DND-41 (cell line): ENCODE results near the gene IQCC.

Experiments used
- ATAC-seq: fragments of 200-7000 bp; cut with Tn5 transposase; 3 replicates; pipeline ENCODE4 v1.9.1; 2021; ENCODE audit warnings: low read depth; ENCODE audit not compliant: insufficient read depth
- DNase-seq: peaks from one replicate; pipeline ENCODE4 v3.0.0-alpha.2; 2020
- H2AFZ ChIP-seq: 2 replicates; pipeline ENCODE4 v1.6.0; 2012; ENCODE audit warnings: low read depth, low read length
- H3K27ac ChIP-seq: 2 replicates; pipeline ENCODE4 v1.5.1; 2012; ENCODE audit warnings: low read length, inconsistent platforms
- H3K27me3 ChIP-seq: fragments of 200-600 bp; sonication (generic); 2 replicates; pipeline ENCODE4 v1.6.0; 2012; ENCODE audit warnings: low read length, mild to moderate bottlenecking, inconsistent platforms; ENCODE audit not compliant: insufficient read depth, poor library complexity
- H3K36me3 ChIP-seq: 2 replicates; pipeline ENCODE4 v1.5.1; 2012; ENCODE audit warnings: low read length, inconsistent platforms; ENCODE audit not compliant: insufficient read depth
- H3K4me1 ChIP-seq: 2 replicates; pipeline ENCODE4 v1.5.1; 2012; ENCODE audit warnings: mild to moderate bottlenecking, low read length; ENCODE audit not compliant: insufficient read depth
- H3K4me2 ChIP-seq: 2 replicates; pipeline ENCODE4 v1.6.0; 2012; ENCODE audit warnings: mild to moderate bottlenecking, moderate library complexity, low read length, inconsistent platforms; ENCODE audit not compliant: insufficient read depth
- H3K4me3 ChIP-seq, 2 experiments: fragments of 200-600 bp in 1 of 2; shearing (Covaris generic) in 1 of 2; 2 replicates each; pipeline ENCODE4 v1.5.1; 2012 to 2016; ENCODE audit warnings: inconsistent platforms in 2 of 2, low read length in 2 of 2, mild to moderate bottlenecking in 2 of 2, low read depth in 1 of 2, moderate library complexity in 1 of 2
- H3K79me2 ChIP-seq: 2 replicates; pipeline ENCODE4 v1.6.0; 2012; ENCODE audit warnings: low read length, inconsistent platforms; ENCODE audit not compliant: insufficient read depth
- H3K9ac ChIP-seq: 2 replicates; pipeline ENCODE4 v1.6.0; 2012; ENCODE audit warnings: low read depth, mild to moderate bottlenecking, inconsistent platforms, low read length, moderate library complexity
- H3K9me3 ChIP-seq: 2 replicates; pipeline ENCODE4 v1.5.1; 2012; ENCODE audit warnings: low read length, moderate library complexity, mild to moderate bottlenecking, inconsistent platforms; ENCODE audit not compliant: insufficient read depth, severe bottlenecking
- H4K20me1 ChIP-seq: 2 replicates; pipeline ENCODE4 v1.6.0; 2012; ENCODE audit warnings: low read length; ENCODE audit not compliant: insufficient read depth
- CTCF ChIP-seq: IDR thresholded peaks from 2 replicates; pipeline ENCODE4 v1.5.1; 2012; ENCODE audit warnings: borderline replicate concordance, low read length, moderate library complexity, mild to moderate bottlenecking; ENCODE audit not compliant: poor library complexity, severe bottlenecking; ENCODE audit errors: extremely low read depth
- EZH2 ChIP-seq: IDR thresholded peaks from 3 replicates; pipeline ENCODE4 v1.6.1; 2012; ENCODE audit warnings: borderline replicate concordance, low read depth, mild to moderate bottlenecking, moderate library complexity, low read length, inconsistent platforms; ENCODE audit not compliant: severe bottlenecking

The IQCC gene

DNA sequence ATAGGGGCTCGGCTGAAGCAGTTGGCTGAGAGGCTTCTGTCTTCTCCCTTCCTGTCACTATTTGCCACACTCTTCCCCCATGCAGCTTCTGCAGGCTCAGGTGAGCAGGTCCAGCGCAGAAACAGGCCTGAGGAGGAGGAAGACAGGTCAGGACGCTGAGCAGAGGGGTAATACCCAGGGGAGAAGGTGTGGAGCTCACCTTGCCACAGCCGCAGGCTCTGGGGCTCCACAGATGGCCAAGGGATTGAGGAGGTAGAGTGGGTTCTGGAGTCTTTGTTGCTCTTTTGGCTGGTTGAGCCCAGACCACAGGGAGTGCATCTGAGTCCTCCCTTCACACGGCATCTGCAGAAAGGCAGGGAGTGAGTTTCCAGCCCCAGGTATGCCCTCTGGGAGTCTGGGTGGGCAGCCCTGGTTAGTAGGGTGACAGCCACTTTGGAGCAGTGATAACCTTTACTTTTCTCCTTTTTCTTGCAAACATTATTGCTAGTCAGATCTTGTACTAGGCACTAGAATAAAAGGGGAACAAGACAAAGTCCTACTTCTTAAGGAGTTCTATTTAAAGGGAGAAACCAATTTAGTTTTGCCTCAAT lies 26.5 kb downstream of the IQCC start:
- DNase-seq (no peak), ATAC-seq (peak; percentile 31; the same call in 2 of the 3 replicates)
- Histone ChIP-seq H3K9me3 (no peaks in the 10 kb centered on the region), H4K20me1 (no peaks in the 10 kb centered on the region), H3K27me3 (no peaks in the 10 kb centered on the region), H3K36me3 (peaks cover 48% of the 10 kb centered on the region), H3K27ac (no peak overlapping the region), H3K4me3 (no peak overlapping the region), H3K9ac (no peak overlapping the region), H2AFZ (no peak overlapping the region), H3K4me1 (no peaks in the 10 kb centered on the region), H3K4me2 (no peak overlapping the region), H3K79me2 (no peaks in the 10 kb centered on the region)
- TF ChIP-seq CTCF = no peak
- no peak for TF ChIP-seq EZH2

GRCh38 chr1:32232558-32233304 lies 27.3 kb downstream of the IQCC start:
- Histone ChIP-seq H2AFZ (no peak overlapping the region), H3K36me3 (peaks cover 41% of the 10 kb centered on the region), H3K4me1 (no peaks in the 10 kb centered on the region), H3K79me2 (no peaks in the 10 kb centered on the region), H3K27ac (no peak overlapping the region), H3K4me2 (no peak overlapping the region), H3K27me3 (no peaks in the 10 kb centered on the region), H3K9ac (no peak overlapping the region), H3K9me3 (no peaks in the 10 kb centered on the region), H4K20me1 (no peaks in the 10 kb centered on the region), H3K4me3 (no peak overlapping the region)
- TF ChIP-seq EZH2 (no peak), CTCF (no peak)
- DNase-seq (no peak), ATAC-seq (peak; percentile 39; the same call in 2 of the 3 replicates)

DNA sequence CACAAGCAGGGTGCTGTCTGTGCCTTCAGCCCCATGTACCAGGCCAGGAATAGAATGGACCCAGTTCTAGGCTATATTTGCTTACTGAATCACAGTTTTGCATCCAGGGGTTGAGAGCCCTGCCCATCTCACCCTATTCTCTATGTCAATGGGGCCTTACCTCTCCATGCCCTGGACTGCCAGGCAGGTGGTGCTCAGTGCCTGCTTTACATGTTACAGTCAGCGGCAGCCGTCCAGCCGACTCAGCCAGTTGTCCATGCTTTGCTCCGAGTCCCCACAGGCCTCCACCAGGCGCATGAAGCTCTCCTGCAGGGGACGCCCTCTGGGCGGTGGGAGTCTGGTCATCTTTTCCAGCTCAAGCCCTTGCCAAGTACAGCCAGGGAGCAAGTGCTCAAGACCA lies 29.3 kb downstream of the IQCC start:
- Histone ChIP-seq H3K4me2 (no peak overlapping the region), H3K4me3 (no peak overlapping the region), H3K4me1 (no peaks in the 10 kb centered on the region), H2AFZ (no peak overlapping the region), H3K79me2 (no peaks in the 10 kb centered on the region), H3K9me3 (no peaks in the 10 kb centered on the region), H3K36me3 (peaks cover 22% of the 10 kb centered on the region), H3K27me3 (no peaks in the 10 kb centered on the region), H3K9ac (no peak overlapping the region), H3K27ac (no peak overlapping the region), H4K20me1 (no peaks in the 10 kb centered on the region)
- DNase-seq = no peak
- no peak for ATAC-seq
- TF ChIP-seq EZH2 (no peak), CTCF (no peak)
